Gastroesophageal sphincter (tissue), 4 donors: ENCODE measurements around the gene SH3PXD2A. TPM values are rescaled to one million over a fixed set of nuclear protein-coding genes. Genes with fewer than 3 reads are reported as not detected.

ENCODE experiments used
- ATAC-seq: fragments of 150-250 bp; one replicate; pipeline ENCODE4 v1.9.1; 2016; ENCODE audit warnings: mild to moderate bottlenecking, moderate library complexity
- H3K27ac ChIP-seq, 4 donors: fragments of 200-600 bp; sonication (generic) in 3 of 4; 1 replicate in 3 of 4; 2 replicates in 1 of 4; pipeline ENCODE4 v1.5.1; 2016 to 2019
- H3K27me3 ChIP-seq: fragments of 200-600 bp; sonication (generic); one replicate; pipeline ENCODE4 v1.5.1; 2019
- H3K36me3 ChIP-seq, 2 donors: fragments of 200-600 bp; sonication (generic); one replicate each; pipeline ENCODE4 v1.5.1; 2019; ENCODE audit warnings: control low read depth in 1 of 2
- H3K4me1 ChIP-seq, 3 donors: fragments of 200-600 bp; sonication (generic); 1 replicate in 2 of 3; 2 replicates in 1 of 3; pipeline ENCODE4 v1.5.1; 2016 to 2019; ENCODE audit warnings: control low read depth in 2 of 3
- H3K4me3 ChIP-seq, 2 donors: fragments of 200-600 bp; sonication (generic); one replicate each; pipeline ENCODE4 v1.5.1; 2019; ENCODE audit warnings: mild to moderate bottlenecking in 1 of 2, moderate library complexity in 1 of 2
- H3K9me3 ChIP-seq, 3 donors: fragments of 200-600 bp; sonication (generic); one replicate each; pipeline ENCODE4 v1.5.1; 2017 to 2019; ENCODE audit warnings: control low read depth in 2 of 3
- EP300 ChIP-seq: sonication (generic); formaldehyde crosslinking; IDR thresholded peaks from one replicate; pipeline ENCODE4 v1.6.1; 2017; ENCODE audit warnings: antibody characterized with exemption, mild to moderate bottlenecking
- POLR2A ChIP-seq, 2 donors: fragments of 450-650 bp; IDR thresholded peaks; one replicate each; pipeline ENCODE4 v1.6.1; 2017; ENCODE audit warnings: antibody characterized with exemption in 2 of 2, mild to moderate bottlenecking in 2 of 2, moderate library complexity in 1 of 2
- POLR2AphosphoS5 ChIP-seq: sonication (generic); formaldehyde crosslinking; IDR thresholded peaks from one replicate; pipeline ENCODE4 v1.6.1; 2017; ENCODE audit warnings: antibody characterized with exemption
- WGBS, 2 donors: methylation state at CpG; one replicate each; pipeline ENCODE4 v1.1.5; 2018; ENCODE audit warnings: low coverage in 1 of 2; 5-methylcytosine and 5-hydroxymethylcytosine counted together
- total RNA-seq, 4 donors: library from RNA; depleted of rRNA; stranded (reverse); fragments of >200 nt; gene quantifications; one replicate each; pipeline ENCODE4 v1.1.0, GENCODE V29; 2016
- TF ChIP-seq, protein P1 (sequence below), 4 experiments: fragments of 200-600 bp in 2 of 4; fragments of 450-650 bp in 2 of 4; sonication (generic) in 1 of 4; IDR thresholded peaks; one replicate each; pipeline ENCODE4 v1.5.1; 2017 to 2019; ENCODE audit warnings: antibody characterized with exemption in 4 of 4, mild to moderate bottlenecking in 2 of 4, moderate library complexity in 2 of 4

The SH3PXD2A gene
- total RNA-seq, 4 donors from 2014 or later = 31.2 to 65.2 (median 39.5) TPM

- no peaks in the 10 kb centered on the region for H3K9me3 ChIP-seq
- peak overlapping the region in 2 of 4 donors; percentile 12 to 27 for H3K27ac ChIP-seq
- H3K36me3 ChIP-seq = peaks cover 0 to 45% of the 10 kb centered on the region in 2 donors
- no peak overlapping the region for H3K4me3 ChIP-seq
- ATAC-seq = no peak
- no peaks in the 10 kb centered on the region for H3K27me3 ChIP-seq
- 44% methylated on average over 2 of the region's 3 CpGs; no CpG with 5 or more reads in 1 of the 2 donors for WGBS, 2 donors
- H3K4me1 ChIP-seq = peaks cover 0 to 53% (median 15%) of the 10 kb centered on the region in 3 donors
- TF ChIP-seq, protein P1, sequence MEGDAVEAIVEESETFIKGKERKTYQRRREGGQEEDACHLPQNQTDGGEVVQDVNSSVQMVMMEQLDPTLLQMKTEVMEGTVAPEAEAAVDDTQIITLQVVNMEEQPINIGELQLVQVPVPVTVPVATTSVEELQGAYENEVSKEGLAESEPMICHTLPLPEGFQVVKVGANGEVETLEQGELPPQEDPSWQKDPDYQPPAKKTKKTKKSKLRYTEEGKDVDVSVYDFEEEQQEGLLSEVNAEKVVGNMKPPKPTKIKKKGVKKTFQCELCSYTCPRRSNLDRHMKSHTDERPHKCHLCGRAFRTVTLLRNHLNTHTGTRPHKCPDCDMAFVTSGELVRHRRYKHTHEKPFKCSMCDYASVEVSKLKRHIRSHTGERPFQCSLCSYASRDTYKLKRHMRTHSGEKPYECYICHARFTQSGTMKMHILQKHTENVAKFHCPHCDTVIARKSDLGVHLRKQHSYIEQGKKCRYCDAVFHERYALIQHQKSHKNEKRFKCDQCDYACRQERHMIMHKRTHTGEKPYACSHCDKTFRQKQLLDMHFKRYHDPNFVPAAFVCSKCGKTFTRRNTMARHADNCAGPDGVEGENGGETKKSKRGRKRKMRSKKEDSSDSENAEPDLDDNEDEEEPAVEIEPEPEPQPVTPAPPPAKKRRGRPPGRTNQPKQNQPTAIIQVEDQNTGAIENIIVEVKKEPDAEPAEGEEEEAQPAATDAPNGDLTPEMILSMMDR (IDR thresholded peaks at IDR 0.05) = no peak
- no peak for TF ChIP-seq EP300
- TF ChIP-seq POLR2A (IDR thresholded peaks at IDR 0.05) = no peak
- TF ChIP-seq POLR2AphosphoS5 = no peak
Observed at GRCh38 chr10:103599211-103599610, 256.2 kb downstream of the SH3PXD2A start.

GRCh38 chr10:103598654-103599115 lies 256.7 kb downstream of the SH3PXD2A start:
- Histone ChIP-seq H3K27me3 (no peaks in the 10 kb centered on the region), H3K4me1 (peaks cover 0 to 53% (median 15%) of the 10 kb centered on the region in 3 donors), H3K36me3 (peaks cover 0 to 40% of the 10 kb centered on the region in 2 donors), H3K9me3 (no peaks in the 10 kb centered on the region), H3K27ac (peak overlapping the region in 1 of 4 donors; percentile 19), H3K4me3 (no peak overlapping the region)
- 20 to 29% methylated on average over 1 to 5 of the region's 7 CpGs for WGBS, 2 donors
- TF ChIP-seq POLR2A (IDR thresholded peaks at IDR 0.05) = no peak
- TF ChIP-seq, protein P1 (IDR thresholded peaks at IDR 0.05) = peak in 3 of 4 experiments; percentile 66 to 73 (median 69)
- no peak for TF ChIP-seq EP300
- peak; percentile 43 for TF ChIP-seq POLR2AphosphoS5
- ATAC-seq = peak; percentile 63

- TF ChIP-seq POLR2AphosphoS5 (no peak), POLR2A (IDR thresholded peaks at IDR 0.05) (no peak), EP300 (no peak)
- TF ChIP-seq, protein P1 (IDR thresholded peaks at IDR 0.05) = no peak
- whole genome bisulfite sequencing, 2 donors = 71% methylated on average over 1 of the region's 6 CpGs; no CpG with 5 or more reads in 1 of the 2 donors
- no peak for ATAC-seq
- Histone ChIP-seq H3K4me3 (no peak overlapping the region), H3K9me3 (no peaks in the 10 kb centered on the region), H3K27ac (peak overlapping the region in 1 of 4 donors; percentile 24), H3K4me1 (peaks cover 0 to 53% (median 15%) of the 10 kb centered on the region in 3 donors), H3K36me3 (peaks cover 0 to 28% of the 10 kb centered on the region in 2 donors), H3K27me3 (no peaks in the 10 kb centered on the region)
Observed at GRCh38 chr10:103597003-103597402, 258.4 kb downstream of the SH3PXD2A start.

DNA sequence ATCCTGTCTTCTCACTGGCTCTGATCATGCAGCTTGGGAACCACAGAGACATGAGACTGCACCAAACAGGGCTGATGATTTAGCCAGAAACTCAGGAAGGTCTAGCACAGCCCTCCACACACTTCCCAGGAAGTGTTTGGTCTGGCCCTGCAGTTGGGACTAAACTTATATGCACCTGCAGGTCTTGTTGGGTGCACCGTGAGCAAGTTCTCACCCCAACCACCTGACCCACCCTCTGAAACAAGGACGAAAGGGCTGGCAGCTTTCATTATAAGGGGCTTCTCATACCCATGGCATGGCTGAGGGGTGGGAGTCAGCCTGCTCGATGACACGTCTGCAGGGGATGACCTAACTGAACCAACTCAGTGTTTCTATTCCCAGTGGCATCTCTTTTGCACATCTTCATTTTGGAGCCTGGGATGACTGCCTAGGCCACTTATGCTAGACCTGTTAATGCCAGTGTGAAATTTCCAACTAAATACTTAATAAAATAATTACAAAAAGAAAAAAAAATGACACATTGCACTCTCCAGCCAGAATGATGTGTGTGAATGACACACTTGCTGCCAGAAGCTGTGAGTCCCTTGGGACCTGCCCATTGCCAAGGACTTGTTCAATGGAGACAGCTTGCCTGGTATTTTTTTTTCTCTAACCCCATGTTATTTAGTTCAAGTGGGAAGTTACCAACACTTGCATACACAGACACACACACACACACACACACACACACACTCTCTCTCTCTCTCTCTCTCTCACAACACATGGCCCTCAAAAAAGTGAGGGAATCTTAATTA lies 259.2 kb downstream of the SH3PXD2A start:
- Histone ChIP-seq H3K27ac (peak overlapping the region in 1 of 4 donors; percentile 24), H3K4me3 (no peak overlapping the region), H3K4me1 (peaks cover 0 to 47% (median 15%) of the 10 kb centered on the region in 3 donors), H3K9me3 (no peaks in the 10 kb centered on the region), H3K36me3 (peaks cover 0 to 19% of the 10 kb centered on the region in 2 donors), H3K27me3 (no peaks in the 10 kb centered on the region)
- WGBS, 2 donors = 54 to 89% methylated on average over 3 of the region's 4 CpGs
- TF ChIP-seq POLR2AphosphoS5 = no peak
- TF ChIP-seq, protein P1 (IDR thresholded peaks at IDR 0.05) = no peak
- no peak for TF ChIP-seq POLR2A (IDR thresholded peaks at IDR 0.05)
- no peak for TF ChIP-seq EP300
- no peak for ATAC-seq
